Thyroid gland (tissue), 4 donors: Measurements from ENCODE around the gene DICER1. TPM values are rescaled to one million over a fixed set of nuclear protein-coding genes. Genes with fewer than 3 reads are reported as not detected.
"Not testable (repeated sequence)": the region's sequence is repeated elsewhere in the genome, so short reads cannot be mapped to it uniquely, and the experiment has no call there.

ENCODE experiments used
- DNase-seq, 2 donors: peaks; one replicate each; pipeline ENCODE4 v3.0.0-alpha.2; 2019
- H3K27ac ChIP-seq, 3 donors: fragments of 200-600 bp; sonication (generic); 1 replicate in 2 of 3; 2 replicates in 1 of 3; pipeline ENCODE4 v1.5.1; 2016 to 2019; ENCODE audit warnings: mild to moderate bottlenecking in 1 of 3, moderate library complexity in 1 of 3
- H3K27me3 ChIP-seq: fragments of 200-600 bp; sonication (generic); one replicate; pipeline ENCODE4 v1.5.1; 2019
- H3K36me3 ChIP-seq, 2 donors: fragments of 200-600 bp; sonication (generic); one replicate each; pipeline ENCODE4 v1.5.1; 2016 to 2019
- H3K4me1 ChIP-seq, 2 donors: fragments of 200-600 bp; sonication (generic); one replicate each; pipeline ENCODE4 v1.5.1; 2017 to 2019
- H3K4me3 ChIP-seq, 3 donors: fragments of 200-600 bp; sonication (generic); replicated peaks in 1 of 3; 1 replicate in 2 of 3; 2 replicates in 1 of 3; pipeline ENCODE4 v1.5.1; 2016; ENCODE audit warnings: mild to moderate bottlenecking in 1 of 3
- H3K9me3 ChIP-seq: fragments of 200-600 bp; sonication (generic); one replicate; pipeline ENCODE4 v1.5.1; 2017
- CTCF ChIP-seq, 6 experiments: fragments of 200-600 bp in 3 of 6; fragments of 450-650 bp in 3 of 6; sonication (generic) in 3 of 6; IDR thresholded peaks; one replicate each; pipeline ENCODE4 v1.5.1; 2016 to 2019; ENCODE audit warnings: antibody characterized with exemption in 6 of 6, mild to moderate bottlenecking in 2 of 6, inconsistent platforms in 1 of 6, moderate library complexity in 1 of 6
- POLR2A ChIP-seq, 2 donors: fragments of 450-650 bp; IDR thresholded peaks; one replicate each; pipeline ENCODE4 v1.6.1; 2017; ENCODE audit warnings: antibody characterized with exemption in 2 of 2, mild to moderate bottlenecking in 2 of 2, moderate library complexity in 1 of 2
- WGBS, 2 donors: methylation state at CpG; one replicate each; pipeline ENCODE4 v1.1.5; 2017; 5-methylcytosine and 5-hydroxymethylcytosine counted together
- intact Hi-C: fragments of 100-400 bp; cut with DNase I; formaldehyde crosslinking; loops from one replicate; pipeline ENCODE4 v1.15.1; 2023
- total RNA-seq, 4 donors: library from RNA; depleted of rRNA; stranded (reverse); fragments of >200 nt; gene quantifications; one replicate each; pipeline ENCODE4 v1.2.3, GENCODE V29; 2016

DICER1 gene
- total RNA-seq, 4 donors from 2014 or later: 66.5 to 96.8 (median 78.8) TPM

- Histone ChIP-seq H3K27me3 (no peaks in the 10 kb centered on the region), H3K36me3 (no peaks in the 10 kb centered on the region), H3K9me3 (no peaks in the 10 kb centered on the region), H3K4me3 (no peak overlapping the region), H3K4me1 (peaks cover 24 to 26% of the 10 kb centered on the region in 2 donors), H3K27ac (no peak overlapping the region)
- TF ChIP-seq CTCF (IDR thresholded peaks at IDR 0.05): no peak
- TF ChIP-seq POLR2A (IDR thresholded peaks at IDR 0.05): no peak
- intact Hi-C loops: no loop called here
- DNase-seq: no peak
- 92 to 93% methylated on average over 8 of the region's 8 CpGs for WGBS, 2 donors
These were observed 23.8 kb upstream of the DICER1 start for GRCh38 chr14:95180966-95181741.

GRCh38 chr14:95175670-95176069, 18.3 kb upstream of the DICER1 start:
- H3K27me3 ChIP-seq, H3K36me3 ChIP-seq, H3K27ac ChIP-seq, H3K4me3 ChIP-seq, H3K9me3 ChIP-seq, intact Hi-C loops, DNase-seq, H3K4me1 ChIP-seq: not testable (repeated sequence)
- 97 to 100% methylated on average over 3 of the region's 3 CpGs for WGBS, 2 donors

- WGBS, 2 donors: 42 to 43% methylated on average over 2 of the region's 2 CpGs
These were observed 17.0 kb upstream of the DICER1 start for GRCh38 chr14:95174184-95174792.

GRCh38 chr14:95173518-95173917, 16.2 kb upstream of the DICER1 start:
- H3K4me3 ChIP-seq: no peak overlapping the region
- no peaks in the 10 kb centered on the region for H3K4me1 ChIP-seq
- DNase-seq: no peak
- H3K36me3 ChIP-seq: no peaks in the 10 kb centered on the region
- TF ChIP-seq POLR2A (IDR thresholded peaks at IDR 0.05) (no peak), CTCF (IDR thresholded peaks at IDR 0.05) (no peak)
- intact Hi-C loops: no loop called here
- H3K27ac ChIP-seq: no peak overlapping the region
- no peaks in the 10 kb centered on the region for H3K9me3 ChIP-seq
- H3K27me3 ChIP-seq: no peaks in the 10 kb centered on the region

More at GRCh38 chr14:95174184-95174792, 17.0 kb upstream of the DICER1 start:
- Histone ChIP-seq H3K36me3 (no peaks in the 10 kb centered on the region), H3K4me1 (no peaks in the 10 kb centered on the region), H3K4me3 (no peak overlapping the region), H3K9me3 (no peaks in the 10 kb centered on the region), H3K27ac (no peak overlapping the region), H3K27me3 (no peaks in the 10 kb centered on the region)
- TF ChIP-seq POLR2A (IDR thresholded peaks at IDR 0.05) (no peak), CTCF (IDR thresholded peaks at IDR 0.05) (peak in 3 of 6 experiments; percentile 37 to 44 (median 43))
- intact Hi-C loops: no loop called here
- DNase-seq: no peak

- Histone ChIP-seq H3K36me3 (no peaks in the 10 kb centered on the region), H3K27me3 (no peaks in the 10 kb centered on the region), H3K4me3 (no peak overlapping the region), H3K9me3 (no peaks in the 10 kb centered on the region), H3K27ac (no peak overlapping the region), H3K4me1 (no peaks in the 10 kb centered on the region)
- 96 to 100% methylated on average over 2 of the region's 2 CpGs for WGBS, 2 donors
- TF ChIP-seq POLR2A (IDR thresholded peaks at IDR 0.05) (no peak), CTCF (IDR thresholded peaks at IDR 0.05) (no peak)
- DNase-seq: no peak
- intact Hi-C loops: loop anchor here (10.0 kb wide), 1 partner anchor 268 kb away; no protein-coding TSS in a partner anchor
These were observed 9.8 kb upstream of the DICER1 start for GRCh38 chr14:95167177-95167576.
